HG02759 (cell line): ENCODE data around the gene PRR30.
"Not testable (repeated sequence)": the region's sequence is repeated elsewhere in the genome, so short reads cannot be mapped to it uniquely, and the experiment has no call there.

Experiments used
- ATAC-seq: cut with Tn5 transposase; IDR thresholded peaks from one replicate; pipeline ENCODE4 v1.9.1; 2021; ENCODE audit warnings: mild to moderate bottlenecking, moderate library complexity; ENCODE audit not compliant: unreplicated experiment

Gene PRR30

DNA sequence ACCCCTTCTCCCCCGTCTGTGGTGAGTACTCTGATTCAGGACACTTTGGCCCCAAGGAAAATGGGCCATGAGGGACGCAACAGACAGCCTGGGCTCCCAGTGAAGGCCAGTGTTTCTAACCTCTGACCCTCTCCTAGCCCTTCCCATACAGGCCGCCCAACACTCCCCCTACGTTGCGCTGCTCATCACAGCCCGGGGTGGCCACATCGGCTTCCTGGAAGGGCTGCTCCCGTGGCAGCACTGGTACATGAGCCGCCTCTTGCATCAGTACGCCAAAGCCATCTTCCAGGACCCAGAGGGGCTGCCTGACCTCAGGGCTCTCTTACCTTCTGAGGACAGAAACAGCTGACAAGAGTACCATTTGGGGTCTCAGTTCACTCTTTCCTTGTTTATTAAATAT, 8.8 kb downstream of the PRR30 start:
- no peak for ATAC-seq

DNA sequence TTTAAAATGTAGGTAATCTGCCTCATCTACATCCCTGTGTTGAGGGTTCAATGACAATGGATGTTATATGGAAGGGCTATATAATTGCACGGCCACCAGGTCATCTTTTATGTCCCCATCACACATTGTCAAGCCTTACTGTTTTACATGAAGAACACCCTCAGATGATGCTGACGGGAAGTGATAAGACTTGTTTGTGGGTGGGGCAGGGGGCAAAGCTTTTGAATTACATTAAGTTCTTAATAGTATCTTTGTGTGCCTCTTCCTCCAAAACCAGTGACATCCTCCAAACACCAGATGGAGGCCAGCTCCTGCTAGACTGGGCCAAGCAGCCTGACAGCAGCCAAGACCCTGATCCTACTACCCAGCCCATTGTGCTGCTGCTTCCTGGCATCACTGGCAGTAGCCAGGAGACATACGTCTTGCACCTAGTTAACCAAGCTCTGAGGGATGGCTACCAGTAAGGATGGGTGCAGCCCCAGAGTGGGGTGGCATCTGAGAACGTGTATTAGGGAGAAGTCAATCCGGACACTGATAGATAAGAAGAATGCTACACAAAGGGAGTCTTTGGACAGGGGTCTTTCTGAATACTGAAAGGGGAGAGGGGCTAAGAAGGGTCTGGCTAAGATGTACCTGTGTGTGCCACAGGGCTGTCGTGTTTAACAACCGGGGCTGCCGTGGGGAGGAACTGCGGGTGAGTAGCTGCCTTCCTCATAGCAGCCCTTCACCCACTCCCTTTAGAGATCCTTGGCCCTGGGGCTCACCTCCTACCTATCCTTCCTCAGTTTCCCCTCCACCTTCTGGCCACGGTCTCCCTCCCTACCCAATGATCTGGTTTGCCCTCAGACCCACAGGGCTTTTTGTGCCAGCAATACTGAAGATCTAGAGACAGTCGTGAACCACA, 10.3 kb downstream of the PRR30 start:
- no peak for ATAC-seq

DNA sequence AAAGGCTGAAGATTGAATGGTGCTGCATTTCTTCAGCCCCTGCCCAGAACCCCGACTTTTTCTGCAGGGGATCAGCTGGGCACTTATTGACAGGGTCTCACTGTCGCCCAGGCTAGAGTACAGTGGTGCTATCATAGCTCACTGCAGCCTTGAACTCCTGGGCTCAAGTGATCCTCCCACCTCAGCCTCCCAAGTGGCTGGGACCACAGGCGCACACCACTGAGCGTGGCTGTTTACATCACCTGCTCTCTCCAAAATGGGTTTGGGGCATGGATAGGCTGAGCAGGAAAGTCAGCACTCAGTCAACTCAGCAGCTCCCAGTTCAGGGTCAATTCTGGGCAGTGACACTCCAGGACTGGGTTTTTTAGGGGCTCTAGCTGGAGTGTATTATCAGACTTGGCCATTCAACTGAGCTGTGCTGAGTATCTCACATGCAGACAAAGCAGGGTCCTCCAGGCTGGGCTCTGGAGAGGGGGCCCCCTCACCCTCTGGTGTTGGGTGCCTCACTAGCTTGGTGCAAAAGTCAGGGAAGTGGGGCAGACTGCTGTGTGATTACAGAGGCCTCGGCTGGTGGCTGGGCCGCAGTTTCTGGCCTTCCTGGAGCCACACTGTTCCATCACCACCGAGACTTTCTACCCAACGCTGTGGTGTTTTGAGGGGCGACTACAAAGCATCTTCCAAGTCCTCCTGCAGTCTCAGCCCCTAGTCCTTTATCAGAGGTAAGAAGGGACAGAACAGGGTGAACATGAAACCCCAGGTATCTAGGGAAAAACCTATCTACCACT, 11.1 kb downstream of the PRR30 start:
- ATAC-seq: no peak

- ATAC-seq: no peak
Observed at GRCh38 chr2:27126252-27126710, 12.9 kb downstream of the PRR30 start.

DNA sequence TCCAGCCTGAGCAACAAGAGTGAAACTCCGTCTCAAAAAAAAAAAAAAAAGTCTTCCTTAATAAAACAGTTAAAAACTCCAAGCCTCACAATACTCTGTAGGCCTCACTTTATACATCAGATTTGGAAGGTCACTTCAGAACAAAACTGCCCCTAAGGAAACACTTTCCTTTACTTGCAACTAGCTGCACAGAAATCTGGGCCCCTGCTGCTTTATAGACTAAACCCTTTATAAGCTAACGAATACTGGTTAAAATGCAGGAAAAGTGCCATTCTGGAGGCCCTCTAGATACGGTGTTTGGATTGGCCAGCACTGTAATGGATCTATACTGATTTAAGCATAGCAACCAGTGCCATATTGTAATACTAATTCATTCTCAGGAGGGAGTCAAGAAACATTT, 14.1 kb downstream of the PRR30 start:
- no peak for ATAC-seq

GRCh38 chr2:27123302-27124150, 15.7 kb downstream of the PRR30 start, which contains the start of gene ABHD1:
TSS of gene ABHD1 (plus strand) at chr2:27123815. CDS start at chr2:27123949, 134 bp downstream.
- ATAC-seq: no peak

- no peak for ATAC-seq
Observed at GRCh38 chr2:27122791-27123190, 16.4 kb downstream of the PRR30 start.

DNA sequence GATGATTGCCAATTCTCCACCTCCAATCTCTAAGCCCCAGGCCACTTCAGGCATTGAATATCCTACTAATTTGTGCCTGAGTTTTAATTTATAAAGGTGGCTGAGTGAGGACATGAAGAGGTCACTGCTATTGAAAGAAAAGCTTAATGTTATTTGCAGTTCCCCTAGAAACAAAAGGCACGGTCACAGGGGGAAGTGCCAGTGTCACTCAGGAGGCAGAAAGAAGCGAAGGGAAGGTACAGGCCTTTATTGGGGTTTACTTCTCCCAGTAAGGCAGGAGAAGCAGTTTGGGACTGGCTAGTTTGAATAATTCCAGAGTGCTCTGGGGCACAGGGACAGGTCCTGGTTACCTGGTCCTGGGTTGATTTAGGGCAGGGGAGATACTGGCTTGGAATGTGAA, 17.3 kb downstream of the PRR30 start:
- ATAC-seq: no peak

GRCh38 chr2:27119330-27119670, 19.9 kb downstream of the PRR30 start:
- not testable (repeated sequence) for ATAC-seq

GRCh38 chr2:27118525-27119329, 20.5 kb downstream of the PRR30 start, which contains the start of gene CGREF1:
TSS of gene CGREF1 (minus strand) at chr2:27119128. CDS start at chr2:27104366, 14,762 bp downstream.
- ATAC-seq: no peak

GRCh38 chr2:27117995-27118524, 21.1 kb downstream of the PRR30 start:
- no peak for ATAC-seq

GRCh38 chr2:27115519-27115918, 23.7 kb downstream of the PRR30 start:
- no peak for ATAC-seq

DNA sequence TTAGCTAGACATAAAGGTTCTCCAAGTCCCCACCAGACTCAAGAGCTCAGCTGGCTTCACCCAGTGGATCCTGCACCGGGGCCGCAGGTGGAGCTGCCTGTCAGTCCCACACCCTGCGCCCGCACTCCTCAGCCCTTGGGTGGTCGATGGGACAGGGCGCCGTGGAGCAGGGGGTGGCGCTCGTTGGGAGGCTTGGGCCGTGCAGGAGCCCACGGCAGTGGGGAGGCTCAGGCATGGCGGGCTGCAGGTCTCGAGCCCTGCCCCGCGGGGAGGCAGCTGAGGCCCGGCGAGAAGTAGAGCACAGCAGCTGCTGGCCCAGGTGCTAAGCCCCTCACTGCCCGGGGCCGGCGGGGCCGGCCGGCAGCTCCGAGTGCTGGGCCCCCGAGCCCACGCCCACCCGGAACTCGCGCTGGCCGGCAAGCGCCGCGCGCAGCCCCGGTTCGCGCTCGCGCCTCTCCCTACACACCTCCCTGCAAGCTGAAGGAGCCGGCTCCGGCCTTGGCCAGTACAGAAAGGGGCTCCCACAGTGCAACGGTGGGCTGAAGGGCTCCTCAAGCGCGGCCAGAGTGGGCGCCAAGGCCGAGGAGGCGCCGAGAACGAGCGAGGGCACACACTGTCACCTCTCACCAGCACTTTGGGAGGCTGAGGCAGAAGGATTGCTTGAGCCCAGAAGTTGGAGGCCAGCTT, 27.7 kb downstream of the PRR30 start:
- ATAC-seq: not testable (repeated sequence)

DNA sequence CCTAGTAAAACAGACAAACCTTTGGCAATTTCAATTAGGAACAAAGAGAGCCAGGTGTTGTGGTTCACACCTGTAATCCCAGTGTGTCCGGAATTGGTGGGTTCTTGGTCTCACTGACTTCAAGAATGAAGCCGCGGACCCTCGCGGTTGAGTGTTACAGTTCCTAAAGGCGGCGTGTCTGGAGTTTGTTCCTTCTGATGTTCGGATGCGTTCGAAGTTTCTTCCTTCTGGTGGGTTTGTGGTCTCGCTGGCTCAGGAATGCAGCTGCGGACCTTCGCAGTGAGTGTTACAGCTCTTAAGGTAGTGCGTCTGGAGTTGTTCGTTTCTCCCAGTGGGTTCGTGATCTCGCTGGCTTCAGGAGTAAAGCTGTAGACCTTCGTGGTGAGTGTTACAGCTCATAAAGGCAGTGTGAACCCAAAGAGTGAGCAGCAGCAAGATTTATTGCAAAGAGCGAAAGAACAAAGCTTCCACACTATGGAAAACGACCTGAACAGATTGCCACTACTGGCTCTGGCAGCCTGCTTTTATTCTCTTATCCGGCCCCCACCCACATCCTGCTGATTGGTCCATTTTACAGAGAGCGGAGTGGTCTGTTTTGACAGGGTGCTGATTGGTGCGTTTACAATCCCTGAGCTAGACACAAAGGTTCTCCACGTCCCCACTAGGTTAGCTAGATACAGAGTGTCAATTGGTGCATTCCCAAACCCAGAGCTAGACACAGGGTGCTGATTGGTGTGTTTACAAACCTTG, 28.4 kb downstream of the PRR30 start:
- not testable (repeated sequence) for ATAC-seq

GRCh38 chr2:27109083-27109482, 30.1 kb downstream of the PRR30 start:
- ATAC-seq: no peak

DNA sequence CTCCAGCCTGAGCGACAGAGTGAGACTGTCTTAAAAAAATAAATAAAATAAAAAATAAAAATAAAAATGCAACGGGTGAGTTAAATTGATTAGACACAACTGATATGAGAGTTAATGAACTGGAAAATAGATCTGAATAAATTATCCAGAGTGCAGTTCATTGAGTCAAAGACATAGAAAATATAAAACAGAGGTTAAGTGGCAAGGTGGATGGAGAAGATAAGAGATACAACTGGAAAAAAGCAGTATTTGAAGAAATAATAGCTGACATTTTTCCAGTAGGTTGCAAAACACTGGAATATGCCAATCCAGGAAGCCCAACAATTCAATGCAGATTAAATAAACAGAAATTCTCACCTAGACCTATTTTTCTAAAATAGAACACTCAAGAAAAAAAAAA, 31.0 kb downstream of the PRR30 start:
- no peak for ATAC-seq

DNA sequence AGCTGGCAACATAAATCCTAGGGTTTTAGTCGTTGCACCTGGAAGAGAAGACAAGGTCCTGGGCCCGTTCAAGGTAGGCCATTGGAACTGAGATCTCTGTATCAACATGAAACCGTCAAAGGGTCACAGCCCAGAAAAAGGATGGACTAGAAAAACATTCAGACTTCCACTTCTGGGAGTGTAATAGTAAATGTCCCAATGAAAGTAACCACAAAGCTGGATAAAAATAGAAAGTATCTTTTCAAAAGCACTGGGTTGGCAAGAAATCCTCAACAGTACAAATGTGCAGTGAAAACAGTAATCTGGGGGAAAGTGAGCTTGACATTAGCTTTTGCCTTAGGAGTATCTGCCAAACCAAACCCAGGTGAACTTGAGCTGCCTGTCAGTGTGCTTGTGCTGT, 33.2 kb downstream of the PRR30 start:
- ATAC-seq: no peak

DNA sequence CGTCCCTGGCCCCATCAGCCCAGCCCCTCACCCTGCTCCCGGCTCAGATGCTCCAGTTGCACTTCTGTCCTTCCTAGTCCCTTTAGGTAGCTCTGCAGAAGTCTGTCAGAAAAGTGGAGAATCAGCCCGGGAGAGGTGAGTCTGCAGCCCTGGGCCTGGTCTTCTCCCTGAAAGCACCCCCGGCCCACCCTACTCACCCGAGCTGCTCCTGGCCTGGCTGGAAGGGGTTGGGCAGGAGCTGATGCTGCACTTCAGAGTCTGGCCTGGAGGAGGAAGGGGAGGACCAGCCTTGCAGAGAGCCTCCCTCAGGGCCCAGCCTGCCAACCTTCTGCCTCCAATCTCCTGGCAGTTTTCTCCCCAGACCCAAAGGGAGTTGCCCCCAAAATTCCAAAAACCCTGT, 36.9 kb downstream of the PRR30 start:
- ATAC-seq: no peak
